CD4-positive, alpha-beta T cell (primary cell): ENCODE results near the gene SLC38A3. TPM values are rescaled to one million over a fixed set of nuclear protein-coding genes. Genes with fewer than 3 reads are reported as not detected.
A peak's percentile ranks its signal among the peaks of the same experiment; 100 is the strongest.

ENCODE experiments used
- ATAC-seq: fragments of 200-7000 bp; cut with Tn5 transposase; one replicate; pipeline ENCODE4 v1.10.0; 2022; ENCODE audit warnings: mild to moderate bottlenecking; ENCODE audit not compliant: poor library complexity
- CTCF ChIA-PET: fragments of 350-600 bp; sonication (Branson Sonifier 250); formaldehyde crosslinking; loops from one replicate; lab custom pipeline; 2021; ENCODE audit warnings: antibody characterized with exemption, inconsistent platforms; lab: Charles Lee
- POLR2A ChIA-PET: fragments of 350-600 bp; sonication (Branson Sonifier 250); formaldehyde crosslinking; loops from one replicate; lab custom pipeline; 2021; ENCODE audit warnings: antibody characterized with exemption, inconsistent platforms; lab: Charles Lee
- DNase-seq, 14 experiments: peaks; one replicate each; pipeline ENCODE4 v3.0.0-alpha.2; 2013 to 2020; ENCODE audit warnings: mixed read lengths in 2 of 14
- H3K27ac ChIP-seq, 2 donors: one replicate each; pipeline versions ENCODE4 v1.5.1 to v1.7.0; 2013; ENCODE audit warnings: low read length in 2 of 2, low read depth in 1 of 2, mild to moderate bottlenecking in 1 of 2
- H3K27me3 ChIP-seq, 2 experiments: 1 replicate in 1 of 2; 2 replicates in 1 of 2; pipeline versions ENCODE4 v1.6.1 to v1.7.0; 2013; ENCODE audit warnings: low read length in 2 of 2, control low read depth in 1 of 2, mild to moderate bottlenecking in 1 of 2, moderate library complexity in 1 of 2; ENCODE audit not compliant: insufficient read depth in 2 of 2, control insufficient read depth in 1 of 2
- H3K36me3 ChIP-seq: one replicate; pipeline ENCODE4 v1.6.1; 2013; ENCODE audit warnings: low read length, control low read depth; ENCODE audit not compliant: insufficient read depth
- H3K4me1 ChIP-seq: one replicate; pipeline ENCODE4 v1.6.1; 2013; ENCODE audit warnings: low read length, control low read depth; ENCODE audit not compliant: insufficient read depth
- H3K4me3 ChIP-seq: one replicate; pipeline ENCODE4 v1.5.1; 2013; ENCODE audit warnings: mild to moderate bottlenecking, low read length, moderate library complexity
- H3K9me3 ChIP-seq, 2 experiments: 1 replicate in 1 of 2; 2 replicates in 1 of 2; pipeline versions ENCODE4 v1.6.1 to v1.7.0; 2013; ENCODE audit warnings: low read length in 2 of 2, mild to moderate bottlenecking in 2 of 2, control low read depth in 1 of 2, moderate library complexity in 1 of 2; ENCODE audit not compliant: control insufficient read depth in 1 of 2, insufficient read depth in 1 of 2
- H3K27ac Mint-ChIP-seq: one replicate; pipeline ENCODE4 v1.8.0; 2020; ENCODE audit warnings: mixed read lengths
- H3K27me3 Mint-ChIP-seq: one replicate; pipeline ENCODE4 v1.8.0; 2021; ENCODE audit warnings: mixed read lengths
- H3K36me3 Mint-ChIP-seq: one replicate; pipeline ENCODE4 v1.8.0; 2021; ENCODE audit warnings: low read depth, mixed read lengths
- H3K4me1 Mint-ChIP-seq: one replicate; pipeline ENCODE4 v1.8.0; 2021; ENCODE audit warnings: low read depth, mixed read lengths
- H3K4me3 Mint-ChIP-seq: one replicate; pipeline ENCODE4 v1.8.0; 2020; ENCODE audit warnings: mild to moderate bottlenecking, mixed read lengths
- H3K9me3 Mint-ChIP-seq: one replicate; pipeline ENCODE4 v1.8.0; 2020; ENCODE audit warnings: mixed read lengths
- CTCF ChIP-seq: fragments of 200-600 bp; IDR thresholded peaks from one replicate; pipeline ENCODE4 v1.8.0; 2022; ENCODE audit warnings: antibody characterized with exemption, mild to moderate bottlenecking
- intact Hi-C, 2 experiments: fragments of 100-400 bp; cut with DNase I in 1 of 2; cut with micrococcal nuclease in 1 of 2; formaldehyde crosslinking; loops; one replicate each; pipeline versions ENCODE4 v1.15.1 to v1.9.0; 2023 to 2025; cut with DNase I, micrococcal nuclease
- total RNA-seq, 174 experiments: library from RNA in 2 of 174; stranded (reverse) in 2 of 174; gene quantifications; one replicate each; pipeline ENCODE4 v1.2.3 and lab custom pipeline; 2021 to 2026

Gene SLC38A3
- total RNA-seq, 2 experiments from 2014 or later = 1.0 to 1.1 TPM

DNA sequence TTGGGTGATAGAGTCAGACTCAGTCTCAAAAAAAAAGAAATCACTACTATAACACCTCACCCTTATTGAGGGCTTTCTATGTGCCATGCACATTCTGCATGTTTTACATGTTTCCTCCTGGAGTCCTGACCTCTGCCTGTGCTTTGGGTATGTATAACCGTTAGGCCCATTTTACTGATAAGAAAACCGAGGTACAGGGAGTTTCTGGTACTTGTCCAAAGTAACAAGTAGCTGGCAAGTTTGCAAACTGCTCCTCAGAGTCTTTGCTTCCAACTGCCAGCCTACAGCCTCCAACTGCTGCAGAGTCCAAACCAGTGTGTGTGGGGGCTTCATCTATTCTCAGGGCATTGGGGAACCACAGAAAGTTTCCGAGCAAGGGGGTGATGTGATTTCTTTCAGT, 27.2 kb downstream of the SLC38A3 start:
- CTCF ChIA-PET = interaction anchor here (2.0 kb wide), 1 partner anchor 14 kb away, joined by 6 read pairs; no protein-coding TSS in a partner anchor
- no peak overlapping the region for H3K27ac Mint-ChIP-seq
- intact Hi-C loops = no loop called here
- H3K27me3 ChIP-seq = no peaks in the 10 kb centered on the region
- H3K4me3 Mint-ChIP-seq = no peak overlapping the region
- no peak for TF ChIP-seq CTCF
- no peaks in the 10 kb centered on the region for H3K27me3 Mint-ChIP-seq
- POLR2A ChIA-PET = no interaction called here
- peaks cover 35% of the 10 kb centered on the region for H3K4me1 Mint-ChIP-seq
- no peak for ATAC-seq
- H3K36me3 Mint-ChIP-seq = peaks cover 24% of the 10 kb centered on the region
- H3K27ac ChIP-seq = no peak overlapping the region
- no peaks in the 10 kb centered on the region for H3K36me3 ChIP-seq
- peaks cover 34% of the 10 kb centered on the region for H3K4me1 ChIP-seq
- H3K4me3 ChIP-seq = no peak overlapping the region
- H3K9me3 Mint-ChIP-seq = no peaks in the 10 kb centered on the region
- H3K9me3 ChIP-seq = no peaks in the 10 kb centered on the region
- no peak for DNase-seq

- H3K27me3 ChIP-seq = no peaks in the 10 kb centered on the region
- no peak overlapping the region for H3K4me3 ChIP-seq
- intact Hi-C loops = no loop called here
- ATAC-seq (no peak), DNase-seq (no peak)
- Mint-ChIP-seq H3K27ac (no peak overlapping the region), H3K36me3 (peaks cover 25% of the 10 kb centered on the region), H3K4me3 (peak overlapping the region; percentile 63), H3K4me1 (peaks cover 33% of the 10 kb centered on the region), H3K9me3 (no peaks in the 10 kb centered on the region), H3K27me3 (no peaks in the 10 kb centered on the region)
- no peaks in the 10 kb centered on the region for H3K9me3 ChIP-seq
- H3K27ac ChIP-seq = no peak overlapping the region
- no peaks in the 10 kb centered on the region for H3K36me3 ChIP-seq
- CTCF ChIA-PET = interaction anchor here (0.8 to 2.0 kb wide), 2 partner anchors 13 to 114 kb away, joined by 5 to 6 read pairs; no protein-coding TSS in a partner anchor
- peaks cover 32% of the 10 kb centered on the region for H3K4me1 ChIP-seq
- TF ChIP-seq CTCF = no peak
- POLR2A ChIA-PET = interaction anchor here (0.9 kb wide), 1 partner anchor 10 kb away, joined by 3 read pairs; no protein-coding TSS in a partner anchor
These were observed 28.1 kb downstream of the SLC38A3 start for GRCh38 chr3:50233176-50233575.

DNA sequence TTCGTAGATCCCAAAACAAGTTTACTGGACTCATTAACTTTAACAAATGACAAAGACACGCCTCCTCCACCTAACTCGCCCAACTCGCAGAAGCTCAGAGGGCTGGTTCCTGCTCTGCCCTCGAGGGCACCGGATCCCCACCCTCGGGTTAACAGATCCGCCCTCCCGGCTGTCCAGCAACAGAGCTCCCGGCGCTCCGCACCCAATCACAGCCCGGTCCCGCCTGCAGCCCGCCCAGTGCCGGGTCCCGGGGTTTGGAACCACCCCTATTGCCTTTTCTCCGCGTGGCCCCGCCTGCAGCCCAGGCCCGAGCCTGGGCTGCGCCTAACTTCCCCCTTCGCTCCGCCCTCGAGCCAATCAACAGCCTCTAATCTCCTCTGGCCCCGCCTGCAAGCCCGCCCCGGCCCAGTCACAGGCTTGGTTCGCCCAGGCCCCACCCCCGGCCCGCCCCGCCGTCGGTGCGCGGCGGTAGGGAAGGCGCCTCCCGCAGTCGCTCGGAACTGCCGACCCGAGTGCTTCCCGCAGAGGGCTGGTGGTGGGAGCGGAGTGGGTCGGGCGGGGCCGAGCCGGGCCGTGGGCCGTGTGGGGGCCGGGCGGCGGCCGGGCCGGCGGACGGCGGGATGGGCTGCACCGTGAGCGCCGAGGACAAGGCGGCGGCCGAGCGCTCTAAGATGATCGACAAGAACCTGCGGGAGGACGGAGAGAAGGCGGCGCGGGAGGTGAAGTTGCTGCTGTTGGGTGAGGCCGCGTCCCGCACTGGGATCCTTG, 30.8 kb downstream of the SLC38A3 start, which contains the start of gene GNAI2:
Gene GNAI2, plus strand, starts transcription at position 489 of the 768 bp plus-strand sequence. Its CDS starts 132 bp downstream, at position 621.
- POLR2A ChIA-PET = interaction anchor here (0.6 to 4.0 kb wide), 22 partner anchors 8 to 433 kb away, joined by 3 to 60 read pairs (median 4); partner anchors contain the start of genes C3orf18, CYB561D2, HEMK1 and HYAL3

More for the DNA sequence above, 30.8 kb downstream of the SLC38A3 start, which contains the start of gene GNAI2:
- Histone ChIP-seq H3K4me1 (peaks cover 47% of the 10 kb centered on the region), H3K27ac (peak within 1 kb of the TSS; percentile 73 to 80), H3K27me3 (no peaks in the 10 kb centered on the region), H3K4me3 (peak within 1 kb of the TSS; percentile 99), H3K36me3 (peaks cover 20% of the 10 kb centered on the region), H3K9me3 (no peaks in the 10 kb centered on the region)
- Mint-ChIP-seq H3K27me3 (no peaks in the 10 kb centered on the region), H3K9me3 (no peaks in the 10 kb centered on the region), H3K4me1 (peaks cover 44% of the 10 kb centered on the region), H3K27ac (peak within 1 kb of the TSS; percentile 92), H3K36me3 (peaks cover 36% of the 10 kb centered on the region), H3K4me3 (peak within 1 kb of the TSS; percentile 94)
- ATAC-seq (peak; percentile 85), DNase-seq (peak; percentile 97 to 100 (median 99))
- no peak for TF ChIP-seq CTCF
- CTCF ChIA-PET = interaction anchor here (1.6 to 3.1 kb wide), 4 partner anchors 9 to 42 kb away, joined by 5 to 23 read pairs (median 16); no protein-coding TSS in a partner anchor
- intact Hi-C loops = loop anchor here (1.0 to 5.0 kb wide), 3 partner anchors 9 to 101 kb away; partner anchors contain the start of genes HYAL3 (in 1 of the 2) and NAA80 (in 1 of the 2)
